Measurements from ENCODE around the gene EFHC2.

GRCh38 chrX:44144177-44144945, 199.1 kb downstream of the EFHC2 start:
- TF ChIP-seq CTCF (IDR thresholded peaks at IDR 0.05 in 4 of 5, conservative IDR thresholded peaks at IDR 0.05 in 1 of 5) (no peak), POLR2A (IDR thresholded peaks at IDR 0.05) (no peak)

Data from gastrocnemius medialis (tissue), 4 donors.